IPS-18c (cell line): ENCODE data around the gene FKBP4.

ENCODE experiments used
- H3K4me3 ChIP-seq: 2 replicates; pipeline ENCODE4 v1.7.0; 2013; ENCODE audit warnings: low read depth, mild to moderate bottlenecking, low read length, moderate library complexity; ENCODE audit not compliant: insufficient read depth
- H3K9me3 ChIP-seq: one replicate; pipeline ENCODE4 v1.6.1; 2013; ENCODE audit warnings: mild to moderate bottlenecking, low read length, moderate library complexity; ENCODE audit not compliant: control insufficient read depth, insufficient read depth

The FKBP4 gene

GRCh38 chr12:2832550-2833127 is 37.9 kb downstream of the FKBP4 start:
- H3K4me3 ChIP-seq = no peak overlapping the region

GRCh38 chr12:2833327-2833726 is 38.6 kb downstream of the FKBP4 start:
- Histone ChIP-seq H3K9me3 (no peaks in the 10 kb centered on the region), H3K4me3 (no peak overlapping the region)

More at GRCh38 chr12:2832550-2833127, 37.9 kb downstream of the FKBP4 start:
- H3K9me3 ChIP-seq = no peaks in the 10 kb centered on the region

GRCh38 chr12:2833810-2834209 is 39.0 kb downstream of the FKBP4 start:
- Histone ChIP-seq H3K4me3 (no peak overlapping the region), H3K9me3 (no peaks in the 10 kb centered on the region)

- no peaks in the 10 kb centered on the region for H3K9me3 ChIP-seq
- no peak within 1 kb of the TSS for H3K4me3 ChIP-seq
Measured at GRCh38 chr12:2834581-2835491, 40.1 kb downstream of the FKBP4 start, which contains the start of gene NRIP2. Gene NRIP2 (minus strand): TSS chr12:2835035. CDS start chr12:2834983, 52 bp downstream.

- H3K4me3 ChIP-seq = no peak overlapping the region
- H3K9me3 ChIP-seq = no peaks in the 10 kb centered on the region
Measured at GRCh38 chr12:2835691-2836403, 41.1 kb downstream of the FKBP4 start.

GRCh38 chr12:2836574-2836973 is 41.8 kb downstream of the FKBP4 start:
- no peak overlapping the region for H3K4me3 ChIP-seq
- no peaks in the 10 kb centered on the region for H3K9me3 ChIP-seq

GRCh38 chr12:2841056-2841650 is 46.4 kb downstream of the FKBP4 start:
- Histone ChIP-seq H3K9me3 (no peaks in the 10 kb centered on the region), H3K4me3 (no peak overlapping the region)

- no peak overlapping the region for H3K4me3 ChIP-seq
- H3K9me3 ChIP-seq = no peaks in the 10 kb centered on the region
Measured at GRCh38 chr12:2842948-2843347, 48.2 kb downstream of the FKBP4 start.

- H3K9me3 ChIP-seq = no peaks in the 10 kb centered on the region
- H3K4me3 ChIP-seq = no peak overlapping the region
Measured at GRCh38 chr12:2844786-2845185, 50.0 kb downstream of the FKBP4 start.

GRCh38 chr12:2845280-2845679 is 50.5 kb downstream of the FKBP4 start:
- H3K9me3 ChIP-seq = no peaks in the 10 kb centered on the region
- no peak overlapping the region for H3K4me3 ChIP-seq

- H3K9me3 ChIP-seq = no peaks in the 10 kb centered on the region
- H3K4me3 ChIP-seq = no peak overlapping the region
Measured at GRCh38 chr12:2851931-2852330, 57.2 kb downstream of the FKBP4 start.

GRCh38 chr12:2853626-2854025 is 58.9 kb downstream of the FKBP4 start:
- no peaks in the 10 kb centered on the region for H3K9me3 ChIP-seq
- no peak overlapping the region for H3K4me3 ChIP-seq
